Adrenal gland (tissue), 12 donors: Measurements from ENCODE around the gene FUT7. TPM values are rescaled to one million over a fixed set of nuclear protein-coding genes. Genes with fewer than 3 reads are reported as not detected.

ENCODE experiments used
- DNase-seq, 7 donors: peaks; one replicate each; pipeline ENCODE4 v3.0.0-alpha.2; 2019 to 2020
- H3K27ac ChIP-seq, 5 donors: fragments of 200-600 bp; sonication (generic) in 4 of 5; 1 replicate in 3 of 5; 2 replicates in 2 of 5; pipeline versions ENCODE4 v1.5.1 to v1.8.0; 2016 to 2020; ENCODE audit warnings: mild to moderate bottlenecking in 1 of 5
- H3K27me3 ChIP-seq: fragments of 200-600 bp; 2 replicates; pipeline ENCODE4 v1.8.0; 2021
- H3K36me3 ChIP-seq, 2 donors: fragments of 200-600 bp; replicated peaks in 1 of 2; 1 replicate in 1 of 2; 2 replicates in 1 of 2; pipeline versions ENCODE4 v1.5.1 to v1.8.0; 2018 to 2022
- H3K4me1 ChIP-seq, 2 donors: fragments of 200-600 bp; replicated peaks in 1 of 2; 1 replicate in 1 of 2; 2 replicates in 1 of 2; pipeline versions ENCODE4 v1.5.1 to v1.8.0; 2018 to 2021
- H3K4me3 ChIP-seq, 4 donors: fragments of 200-600 bp; sonication (generic) in 3 of 4; one replicate each; pipeline ENCODE4 v1.5.1; 2016 to 2018
- H3K9me3 ChIP-seq, 3 donors: fragments of 200-600 bp; sonication (generic) in 1 of 3; replicated peaks in 1 of 3; 1 replicate in 2 of 3; 2 replicates in 1 of 3; pipeline versions ENCODE4 v1.5.1 to v1.8.0; 2016 to 2021
- CTCF ChIP-seq, 6 experiments: fragments of 450-650 bp in 4 of 6; fragments of 200-600 bp in 2 of 6; sonication (generic) in 1 of 6; IDR thresholded peaks; 1 replicate in 5 of 6; 2 replicates in 1 of 6; pipeline versions ENCODE4 v1.5.1 to v1.8.0; 2016 to 2021; ENCODE audit warnings: antibody characterized with exemption in 6 of 6, mild to moderate bottlenecking in 2 of 6, moderate library complexity in 1 of 6
- POLR2A ChIP-seq, 2 donors: fragments of 450-650 bp; IDR thresholded peaks; one replicate each; pipeline ENCODE4 v1.6.1; 2017; ENCODE audit warnings: antibody characterized with exemption in 2 of 2, mild to moderate bottlenecking in 2 of 2, moderate library complexity in 1 of 2
- WGBS, 4 donors: extraction: QIAGEN DNeasy Blood & Tissue Kit in 2 of 4; methylation state at CpG; one replicate each; pipeline versions ENCODE4 v1.1.5 to v1.1.7; 2013 to 2017; 5-methylcytosine and 5-hydroxymethylcytosine counted together
- intact Hi-C, 2 donors: fragments of 100-400 bp; cut with DNase I; formaldehyde crosslinking; loops; one replicate each; pipeline versions ENCODE4 v1.14.1 to v1.15.0; 2022 to 2023
- polyA plus RNA-seq, 3 donors: library from polyadenylated mRNA; stranded (reverse); fragments of 200-250 nt in 2 of 3; fragments of 350-450 nt in 1 of 3; fragmentation: Illumina TruSeq in 1 of 3; extraction: RNeasy Lipid Tissue Mini Kit (QIAGEN cat#74804) in 1 of 3; gene quantifications; one replicate each; pipeline ENCODE4 v1.2.3, GENCODE V29; 2013 to 2014
- total RNA-seq, 9 donors: library from RNA; depleted of rRNA in 4 of 9; stranded (reverse); fragments of >200 nt in 4 of 9; fragments of 120-200 nt in 1 of 9; fragmentation: NEBNext Ultra II Directional in 1 of 9; extraction: Animal tissue kit (Norgen Biotek cat#: 25700) in 1 of 9; gene quantifications; one replicate each; pipeline versions ENCODE4 v1.1.0 to v1.2.4, GENCODE V29; 2013 to 2023
- donor health status: healthy with polysubstance abuse.
- donor health status: Bipolar disorder and iron deficiency.
- donor health status: DM: yes; HTN: yes; CAD: no.
- donor health status: DM: no; HTN: no; CAD: no.
- donor health status: DM: no; HTN: no; CAD: no.
- donor health status: DM: yes; HTN: yes; CAD: no.

The FUT7 gene
- total and polyA plus RNA-seq, 12 donors, result 0.11 to 0.69 (median 0.17) TPM; not detected in 5

DNA sequence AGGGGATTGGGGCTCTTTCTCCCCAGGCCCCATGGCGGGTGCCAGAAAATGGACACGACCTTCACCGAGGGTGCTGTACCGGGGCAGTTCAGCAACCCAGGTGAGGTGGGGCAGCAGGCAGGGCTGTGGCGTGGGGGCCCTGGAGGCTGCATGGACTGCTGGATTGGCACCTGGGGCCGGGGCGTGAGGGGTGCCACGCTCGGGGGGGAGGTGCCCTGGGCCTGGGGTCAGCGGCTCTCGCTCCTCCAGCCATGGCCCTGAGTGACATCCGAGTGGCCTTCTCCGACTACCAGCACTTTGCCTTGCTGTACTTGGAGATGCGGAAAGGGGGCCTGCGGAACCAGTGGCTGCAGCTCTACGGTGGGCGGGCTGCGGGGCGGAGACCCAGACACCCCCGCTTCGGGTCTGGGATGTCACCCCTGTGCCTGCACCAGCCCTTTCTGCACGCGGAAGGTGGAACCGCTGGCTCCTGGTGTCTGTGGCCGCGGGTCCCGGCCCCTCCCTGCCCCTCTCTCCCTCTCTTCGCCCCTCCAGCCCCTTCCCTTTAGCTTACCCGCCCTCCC is 47.3 kb downstream of the FUT7 start:
- Histone ChIP-seq H3K36me3 (no peaks in the 10 kb centered on the region), H3K27ac (no peak overlapping the region), H3K27me3 (peaks cover 19% of the 10 kb centered on the region), H3K9me3 (no peaks in the 10 kb centered on the region), H3K4me3 (no peak overlapping the region), H3K4me1 (no peaks in the 10 kb centered on the region)
- 55 to 59% (median 57%) methylated on average over 10 to 29 of the region's 29 CpGs; no CpG with 5 or more reads in 1 of the 4 donors for WGBS, 4 donors
- DNase-seq, result no peak
- TF ChIP-seq CTCF (IDR thresholded peaks at IDR 0.05) (no peak), POLR2A (IDR thresholded peaks at IDR 0.05) (no peak)
- intact Hi-C loops, result no loop called here

DNA sequence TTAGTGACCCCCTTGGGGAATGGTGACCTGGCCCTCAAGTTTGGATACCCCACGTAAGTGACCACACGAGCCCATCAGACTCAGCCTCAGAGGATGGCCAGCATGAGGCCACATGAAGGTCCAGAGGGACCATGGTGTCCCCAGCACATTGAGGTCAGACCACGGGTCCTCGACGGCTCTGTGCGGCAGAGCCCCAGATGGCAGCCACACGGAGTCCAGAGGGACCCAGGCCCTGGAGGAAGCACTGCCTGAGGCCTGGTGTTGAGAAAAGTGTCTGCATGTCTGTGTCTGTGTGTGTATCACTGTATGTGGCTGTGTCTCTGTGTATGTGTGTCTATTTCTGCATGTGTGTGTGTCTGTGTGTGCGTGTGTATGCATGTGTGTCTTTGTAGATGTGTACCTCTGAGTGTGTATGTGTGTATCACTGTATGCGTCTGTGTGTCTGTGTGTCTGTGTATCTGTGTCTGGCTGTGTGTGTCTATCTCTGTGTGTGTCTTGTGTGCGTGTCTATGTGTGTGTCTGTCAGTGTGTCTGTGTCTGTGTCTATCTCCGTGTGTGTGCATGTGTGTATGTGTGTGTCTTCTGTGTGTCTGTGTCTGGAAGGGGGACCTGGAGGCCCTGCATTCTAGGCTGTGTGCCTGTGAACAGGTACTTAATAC is 48.1 kb downstream of the FUT7 start:
- intact Hi-C loops, result no loop called here
- 76 to 87% (median 78%) methylated on average over 10 to 11 of the region's 11 CpGs for WGBS, 4 donors
- DNase-seq, result no peak
- Histone ChIP-seq H3K9me3 (no peaks in the 10 kb centered on the region), H3K36me3 (no peaks in the 10 kb centered on the region), H3K4me3 (no peak overlapping the region), H3K4me1 (no peaks in the 10 kb centered on the region), H3K27me3 (peaks cover 19% of the 10 kb centered on the region), H3K27ac (no peak overlapping the region)
- TF ChIP-seq CTCF (IDR thresholded peaks at IDR 0.05), result no peak
- TF ChIP-seq POLR2A (IDR thresholded peaks at IDR 0.05), result no peak

GRCh38 chr9:136983167-136983566 is 48.7 kb downstream of the FUT7 start:
- no peak for DNase-seq
- TF ChIP-seq CTCF (IDR thresholded peaks at IDR 0.05) (no peak), POLR2A (IDR thresholded peaks at IDR 0.05) (no peak)
- intact Hi-C loops, result no loop called here
- Histone ChIP-seq H3K4me1 (peaks cover 0 to under 1% of the 10 kb centered on the region in 2 donors), H3K36me3 (no peaks in the 10 kb centered on the region), H3K4me3 (no peak overlapping the region), H3K27me3 (peaks cover 19% of the 10 kb centered on the region), H3K9me3 (no peaks in the 10 kb centered on the region), H3K27ac (no peak overlapping the region)
- 83 to 92% (median 84%) methylated on average over 2 to 9 of the region's 9 CpGs for WGBS, 4 donors

DNA sequence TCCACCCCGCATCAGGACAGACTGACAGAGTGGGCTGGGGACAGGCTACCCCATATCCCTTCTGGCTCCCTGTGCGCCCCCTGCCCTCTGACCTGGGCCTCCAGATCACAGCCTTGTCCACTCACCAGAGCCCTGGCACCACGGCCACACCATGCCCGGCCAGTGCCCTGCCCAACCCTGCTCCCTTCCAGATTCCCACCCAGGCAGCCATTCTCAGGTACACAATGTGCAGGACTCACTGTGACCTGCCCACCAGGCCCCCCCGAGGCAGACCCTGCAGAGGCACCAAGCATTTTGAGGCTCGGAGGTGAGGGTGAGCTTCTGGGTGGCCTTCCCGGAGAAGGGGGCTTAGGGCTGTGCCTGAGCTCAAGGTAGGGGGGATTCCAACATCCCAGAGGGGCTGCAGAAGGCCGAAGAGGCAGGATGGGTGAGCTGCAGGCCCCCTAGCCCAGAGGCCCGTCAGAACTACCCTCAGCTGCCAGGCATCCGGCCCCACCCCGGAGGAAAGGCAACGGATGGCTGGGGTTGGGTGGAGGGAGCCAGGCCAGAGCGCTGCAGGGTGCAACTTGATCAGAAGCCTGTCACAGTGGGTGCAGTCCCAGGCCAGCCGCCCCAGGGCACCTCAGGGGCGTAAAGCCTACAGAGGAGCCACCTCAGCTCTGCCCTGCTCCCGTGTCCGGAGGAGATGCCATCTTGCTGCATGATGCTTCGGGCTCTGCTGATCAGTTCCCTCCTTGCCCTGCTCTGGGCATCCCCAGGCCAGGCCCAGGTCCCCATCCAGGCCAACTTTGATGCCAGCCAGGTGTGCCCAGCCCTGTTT is 49.4 kb downstream of the FUT7 start, which contains the start of gene LCNL1:
Gene LCNL1, plus strand, starts transcription at position 762 of the 820 bp plus-strand sequence. CDS start 594 bp downstream, outside the sequence.
- H3K4me1 ChIP-seq, result peaks cover 0 to 7% of the 10 kb centered on the region in 2 donors
- peak within 1 kb of the TSS in 1 of 5 donors; percentile 68 for H3K27ac ChIP-seq
- TF ChIP-seq POLR2A (IDR thresholded peaks at IDR 0.05) (no peak), CTCF (IDR thresholded peaks at IDR 0.05) (no peak)
- 77 to 90% (median 83%) methylated on average over 2 to 18 of the region's 18 CpGs for WGBS, 4 donors
- H3K36me3 ChIP-seq, result no peaks in the 10 kb centered on the region
- intact Hi-C loops, result no loop called here
- peaks cover 19% of the 10 kb centered on the region for H3K27me3 ChIP-seq
- no peak within 1 kb of the TSS for H3K4me3 ChIP-seq
- no peak for DNase-seq
- H3K9me3 ChIP-seq, result no peaks in the 10 kb centered on the region
